ENCODE measurements around the gene ADARB2.

DNA sequence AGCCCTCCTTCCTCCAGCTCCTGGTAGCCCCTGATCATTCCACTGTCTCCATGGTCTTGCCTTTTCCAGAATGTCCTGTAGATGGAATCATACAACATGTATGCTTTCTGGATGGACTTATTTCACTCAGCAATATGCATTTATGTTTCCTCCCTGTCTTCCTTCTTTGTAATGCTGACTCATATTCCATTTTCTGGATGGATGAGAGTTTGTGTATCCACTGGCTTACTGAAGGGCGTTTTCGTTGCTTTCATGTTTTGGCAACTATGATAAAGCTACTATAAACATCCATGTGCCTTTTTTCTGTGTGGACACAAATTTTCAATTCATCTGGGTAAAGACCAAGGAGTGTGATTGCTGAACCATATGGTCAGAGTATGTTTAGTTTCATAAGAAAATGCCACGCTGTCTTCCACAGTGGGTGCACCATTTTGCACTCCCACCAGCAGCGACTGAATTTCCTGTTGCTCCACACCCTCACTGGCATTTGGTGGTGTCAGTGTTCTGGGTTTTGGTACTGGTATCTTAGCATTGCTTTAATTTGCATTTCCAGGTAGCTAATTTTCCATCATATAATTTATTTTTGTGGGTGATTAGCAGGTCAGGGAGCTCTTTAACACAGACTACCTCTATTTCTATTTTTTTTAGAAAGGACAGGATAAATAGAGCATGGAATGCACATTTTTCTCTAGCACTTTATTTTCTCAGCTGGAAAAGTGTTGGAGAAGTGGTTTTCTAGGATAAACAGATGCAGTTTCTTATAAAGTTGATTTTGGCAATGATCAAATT is 429.0 kb downstream of the ADARB2 start:
- TF ChIP-seq, protein P1, sequence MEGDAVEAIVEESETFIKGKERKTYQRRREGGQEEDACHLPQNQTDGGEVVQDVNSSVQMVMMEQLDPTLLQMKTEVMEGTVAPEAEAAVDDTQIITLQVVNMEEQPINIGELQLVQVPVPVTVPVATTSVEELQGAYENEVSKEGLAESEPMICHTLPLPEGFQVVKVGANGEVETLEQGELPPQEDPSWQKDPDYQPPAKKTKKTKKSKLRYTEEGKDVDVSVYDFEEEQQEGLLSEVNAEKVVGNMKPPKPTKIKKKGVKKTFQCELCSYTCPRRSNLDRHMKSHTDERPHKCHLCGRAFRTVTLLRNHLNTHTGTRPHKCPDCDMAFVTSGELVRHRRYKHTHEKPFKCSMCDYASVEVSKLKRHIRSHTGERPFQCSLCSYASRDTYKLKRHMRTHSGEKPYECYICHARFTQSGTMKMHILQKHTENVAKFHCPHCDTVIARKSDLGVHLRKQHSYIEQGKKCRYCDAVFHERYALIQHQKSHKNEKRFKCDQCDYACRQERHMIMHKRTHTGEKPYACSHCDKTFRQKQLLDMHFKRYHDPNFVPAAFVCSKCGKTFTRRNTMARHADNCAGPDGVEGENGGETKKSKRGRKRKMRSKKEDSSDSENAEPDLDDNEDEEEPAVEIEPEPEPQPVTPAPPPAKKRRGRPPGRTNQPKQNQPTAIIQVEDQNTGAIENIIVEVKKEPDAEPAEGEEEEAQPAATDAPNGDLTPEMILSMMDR (IDR thresholded peaks at IDR 0.05), result no peak
- no peak for TF ChIP-seq POLR2AphosphoS5 (IDR thresholded peaks at IDR 0.05; ENCODE audit: low read depth, low read length)
- TF ChIP-seq RXRA (IDR thresholded peaks at IDR 0.05; ENCODE audit: borderline replicate concordance, low read depth), result no peak
- no peak for TF ChIP-seq RFX5 (IDR thresholded peaks at IDR 0.05; ENCODE audit: low read length)
- no peak for TF ChIP-seq JUND (IDR thresholded peaks at IDR 0.05)
- TF ChIP-seq, protein P2, sequence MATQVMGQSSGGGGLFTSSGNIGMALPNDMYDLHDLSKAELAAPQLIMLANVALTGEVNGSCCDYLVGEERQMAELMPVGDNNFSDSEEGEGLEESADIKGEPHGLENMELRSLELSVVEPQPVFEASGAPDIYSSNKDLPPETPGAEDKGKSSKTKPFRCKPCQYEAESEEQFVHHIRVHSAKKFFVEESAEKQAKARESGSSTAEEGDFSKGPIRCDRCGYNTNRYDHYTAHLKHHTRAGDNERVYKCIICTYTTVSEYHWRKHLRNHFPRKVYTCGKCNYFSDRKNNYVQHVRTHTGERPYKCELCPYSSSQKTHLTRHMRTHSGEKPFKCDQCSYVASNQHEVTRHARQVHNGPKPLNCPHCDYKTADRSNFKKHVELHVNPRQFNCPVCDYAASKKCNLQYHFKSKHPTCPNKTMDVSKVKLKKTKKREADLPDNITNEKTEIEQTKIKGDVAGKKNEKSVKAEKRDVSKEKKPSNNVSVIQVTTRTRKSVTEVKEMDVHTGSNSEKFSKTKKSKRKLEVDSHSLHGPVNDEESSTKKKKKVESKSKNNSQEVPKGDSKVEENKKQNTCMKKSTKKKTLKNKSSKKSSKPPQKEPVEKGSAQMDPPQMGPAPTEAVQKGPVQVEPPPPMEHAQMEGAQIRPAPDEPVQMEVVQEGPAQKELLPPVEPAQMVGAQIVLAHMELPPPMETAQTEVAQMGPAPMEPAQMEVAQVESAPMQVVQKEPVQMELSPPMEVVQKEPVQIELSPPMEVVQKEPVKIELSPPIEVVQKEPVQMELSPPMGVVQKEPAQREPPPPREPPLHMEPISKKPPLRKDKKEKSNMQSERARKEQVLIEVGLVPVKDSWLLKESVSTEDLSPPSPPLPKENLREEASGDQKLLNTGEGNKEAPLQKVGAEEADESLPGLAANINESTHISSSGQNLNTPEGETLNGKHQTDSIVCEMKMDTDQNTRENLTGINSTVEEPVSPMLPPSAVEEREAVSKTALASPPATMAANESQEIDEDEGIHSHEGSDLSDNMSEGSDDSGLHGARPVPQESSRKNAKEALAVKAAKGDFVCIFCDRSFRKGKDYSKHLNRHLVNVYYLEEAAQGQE (IDR thresholded peaks at IDR 0.05; ENCODE audit: low read depth, low read length), result no peak
- TF ChIP-seq EP300 (IDR thresholded peaks at IDR 0.05; ENCODE audit: borderline replicate concordance in 1 of 2, low read depth in 1 of 2, low read length in 1 of 2), result no peak
